Activated naive CD8-positive, alpha-beta T cell treated with anti-CD3 and anti-CD28 coated beads for 36 hours (primary cell): ENCODE data around the gene RIPOR2. TPM values are rescaled to one million over a fixed set of nuclear protein-coding genes. Genes with fewer than 3 reads are reported as not detected.
"Not testable (repeated sequence)": the region's sequence is repeated elsewhere in the genome, so short reads cannot be mapped to it uniquely, and the experiment has no call there.

Source experiments
- DNase-seq: peaks from one replicate; pipeline ENCODE4 v3.0.0; 2021
- H3K27ac Mint-ChIP-seq: one replicate; pipeline ENCODE4 v1.8.0; 2022; ENCODE audit warnings: mild to moderate bottlenecking, moderate library complexity, mixed read lengths
- H3K27me3 Mint-ChIP-seq: one replicate; pipeline ENCODE4 v1.8.0; 2022; ENCODE audit warnings: mild to moderate bottlenecking, mixed read lengths
- H3K36me3 Mint-ChIP-seq: one replicate; pipeline ENCODE4 v1.8.0; 2021; ENCODE audit warnings: mild to moderate bottlenecking, mixed read lengths
- H3K4me1 Mint-ChIP-seq: one replicate; pipeline ENCODE4 v1.8.0; 2021; ENCODE audit warnings: mixed read lengths
- H3K4me3 Mint-ChIP-seq: one replicate; pipeline ENCODE4 v1.8.0; 2022; ENCODE audit warnings: mild to moderate bottlenecking, moderate library complexity, mixed read lengths
- H3K9me3 Mint-ChIP-seq: one replicate; pipeline ENCODE4 v1.8.0; 2022; ENCODE audit warnings: mixed read lengths
- total RNA-seq, 2 experiments: library from RNA; stranded (reverse); gene quantifications; one replicate each; pipeline ENCODE4 v1.2.3, GENCODE V29; 2021

RIPOR2 gene
- total RNA-seq, 2 experiments from 2014 or later = 75.2 to 80.0 TPM

DNA sequence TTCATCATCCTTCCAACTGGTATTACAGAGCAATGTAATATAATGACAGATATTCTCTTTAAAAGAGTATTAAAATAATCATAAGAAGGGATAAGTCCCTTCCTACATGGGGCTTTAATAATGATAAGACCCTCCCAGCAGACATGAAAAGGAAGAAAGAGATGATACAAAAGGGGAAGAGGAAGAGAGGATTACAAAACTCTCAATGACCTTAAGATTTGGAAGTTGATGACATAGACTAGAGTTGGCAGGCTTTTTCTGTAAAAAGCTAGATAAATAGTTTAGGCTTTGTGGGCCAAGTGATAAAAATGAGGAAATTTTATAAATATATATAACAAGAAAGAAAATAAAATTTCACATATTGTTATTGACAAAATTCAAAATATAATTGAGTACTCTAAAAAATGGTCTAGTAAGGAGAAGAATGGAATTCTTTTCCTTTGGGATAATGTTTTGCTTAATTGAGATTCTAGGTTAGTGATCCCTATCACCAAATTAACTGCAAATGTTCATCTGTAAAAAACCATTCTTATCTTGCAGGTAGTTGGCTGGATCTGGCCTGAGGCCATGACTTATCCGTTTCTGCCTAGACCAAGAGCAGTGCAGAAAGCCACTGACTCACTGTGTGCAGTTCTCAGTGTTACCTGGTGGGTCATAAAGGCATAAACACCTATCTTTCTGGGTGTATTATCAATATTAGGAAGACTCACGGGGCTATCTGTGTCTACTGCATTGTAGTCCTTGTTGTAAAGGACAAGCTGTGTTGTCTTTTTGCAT, 11.0 kb downstream of the RIPOR2 start:
- H3K27me3 Mint-ChIP-seq = peaks cover 7% of the 10 kb centered on the region
- H3K4me3 Mint-ChIP-seq = peak overlapping the region; percentile 68
- H3K9me3 Mint-ChIP-seq = peaks cover 9% of the 10 kb centered on the region
- H3K27ac Mint-ChIP-seq = peak overlapping the region; percentile 95
- DNase-seq = peak; percentile 53
- H3K4me1 Mint-ChIP-seq = peaks cover 73% of the 10 kb centered on the region
- peaks cover 33% of the 10 kb centered on the region for H3K36me3 Mint-ChIP-seq

- Mint-ChIP-seq H3K36me3 (peaks cover 27% of the 10 kb centered on the region), H3K4me1 (peaks cover 74% of the 10 kb centered on the region), H3K4me3 (peak overlapping the region; percentile 68), H3K9me3 (peaks cover 9% of the 10 kb centered on the region), H3K27ac (peak overlapping the region; percentile 95), H3K27me3 (peaks cover 7% of the 10 kb centered on the region)
- DNase-seq = no peak
Observed at GRCh38 chr6:24923885-24924401, 11.8 kb downstream of the RIPOR2 start.

DNA sequence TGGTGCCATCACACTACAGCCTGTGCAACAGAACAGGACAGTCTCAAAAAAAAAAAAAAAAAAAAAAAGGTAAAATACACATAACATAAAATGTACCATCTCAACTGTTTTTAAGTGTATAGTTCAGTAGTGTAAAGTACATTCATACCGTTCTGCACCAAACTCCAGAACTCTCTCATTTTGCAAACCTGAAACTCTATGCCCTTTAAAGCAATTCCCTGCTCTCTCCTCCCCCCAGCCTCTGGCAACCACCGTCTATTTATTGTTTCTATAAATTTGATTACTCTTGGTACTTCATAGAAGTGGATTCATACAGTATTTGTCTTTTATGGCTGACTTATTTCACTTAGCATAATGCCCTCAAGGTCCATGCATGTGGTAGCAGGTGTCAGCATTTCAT, 12.9 kb downstream of the RIPOR2 start:
- Mint-ChIP-seq H3K9me3 (peaks cover 9% of the 10 kb centered on the region), H3K36me3 (peaks cover 30% of the 10 kb centered on the region), H3K4me1 (peaks cover 86% of the 10 kb centered on the region), H3K27me3 (peaks cover 7% of the 10 kb centered on the region), H3K27ac (peak overlapping the region; percentile 95), H3K4me3 (peak overlapping the region; percentile 64)
- no peak for DNase-seq

- Mint-ChIP-seq H3K4me3 (peak overlapping the region; percentile 64), H3K27ac (peak overlapping the region; percentile 95), H3K27me3 (peaks cover 2% of the 10 kb centered on the region), H3K9me3 (peaks cover 4% of the 10 kb centered on the region), H3K36me3 (peaks cover 26% of the 10 kb centered on the region), H3K4me1 (peaks cover 85% of the 10 kb centered on the region)
- DNase-seq = no peak
Observed at GRCh38 chr6:24922170-24922569, 13.6 kb downstream of the RIPOR2 start.

GRCh38 chr6:24920136-24920535, 15.6 kb downstream of the RIPOR2 start:
- H3K4me1 Mint-ChIP-seq = peaks cover 87% of the 10 kb centered on the region
- DNase-seq = no peak
- no peaks in the 10 kb centered on the region for H3K27me3 Mint-ChIP-seq
- H3K36me3 Mint-ChIP-seq = peaks cover 29% of the 10 kb centered on the region
- H3K9me3 Mint-ChIP-seq = no peaks in the 10 kb centered on the region
- H3K27ac Mint-ChIP-seq = peak overlapping the region; percentile 95
- H3K4me3 Mint-ChIP-seq = peak overlapping the region; percentile 59

- peaks cover 89% of the 10 kb centered on the region for H3K4me1 Mint-ChIP-seq
- DNase-seq = no peak
- no peaks in the 10 kb centered on the region for H3K27me3 Mint-ChIP-seq
- H3K9me3 Mint-ChIP-seq = no peaks in the 10 kb centered on the region
- H3K4me3 Mint-ChIP-seq = peak overlapping the region; percentile 59
- peak overlapping the region; percentile 95 for H3K27ac Mint-ChIP-seq
- H3K36me3 Mint-ChIP-seq = peaks cover 31% of the 10 kb centered on the region
Observed at GRCh38 chr6:24919056-24919892, 16.5 kb downstream of the RIPOR2 start.

- H3K27me3 Mint-ChIP-seq = no peaks in the 10 kb centered on the region
- no peaks in the 10 kb centered on the region for H3K9me3 Mint-ChIP-seq
- peak overlapping the region; percentile 95 for H3K27ac Mint-ChIP-seq
- H3K4me3 Mint-ChIP-seq = peak overlapping the region; percentile 59
- no peak for DNase-seq
- peaks cover 33% of the 10 kb centered on the region for H3K36me3 Mint-ChIP-seq
- H3K4me1 Mint-ChIP-seq = peaks cover 88% of the 10 kb centered on the region
Observed at GRCh38 chr6:24918641-24919055, 17.1 kb downstream of the RIPOR2 start.

DNA sequence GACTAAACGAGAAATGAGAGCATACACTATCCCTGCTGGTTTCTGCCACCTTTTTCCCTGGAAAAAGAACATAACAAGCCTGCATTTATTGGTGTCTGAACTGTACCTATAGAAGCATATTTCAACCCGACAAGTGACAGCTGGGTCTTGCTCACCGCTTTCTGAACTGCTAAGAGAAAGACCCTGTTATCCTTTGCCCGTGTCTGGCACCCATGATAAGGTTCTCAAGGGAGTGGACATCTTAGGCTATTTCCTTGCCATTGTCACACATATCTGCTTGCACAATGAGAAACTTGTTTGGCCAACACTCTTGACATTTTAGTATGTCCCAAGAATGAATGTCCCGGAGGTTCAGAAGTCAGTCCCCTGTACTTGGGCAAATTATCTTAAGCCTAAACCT, 19.3 kb downstream of the RIPOR2 start:
- peaks cover 31% of the 10 kb centered on the region for H3K36me3 Mint-ChIP-seq
- peak overlapping the region; percentile 93 for H3K27ac Mint-ChIP-seq
- no peak for DNase-seq
- H3K4me3 Mint-ChIP-seq = no peak overlapping the region
- H3K27me3 Mint-ChIP-seq = no peaks in the 10 kb centered on the region
- H3K4me1 Mint-ChIP-seq = peaks cover 92% of the 10 kb centered on the region
- no peaks in the 10 kb centered on the region for H3K9me3 Mint-ChIP-seq

DNA sequence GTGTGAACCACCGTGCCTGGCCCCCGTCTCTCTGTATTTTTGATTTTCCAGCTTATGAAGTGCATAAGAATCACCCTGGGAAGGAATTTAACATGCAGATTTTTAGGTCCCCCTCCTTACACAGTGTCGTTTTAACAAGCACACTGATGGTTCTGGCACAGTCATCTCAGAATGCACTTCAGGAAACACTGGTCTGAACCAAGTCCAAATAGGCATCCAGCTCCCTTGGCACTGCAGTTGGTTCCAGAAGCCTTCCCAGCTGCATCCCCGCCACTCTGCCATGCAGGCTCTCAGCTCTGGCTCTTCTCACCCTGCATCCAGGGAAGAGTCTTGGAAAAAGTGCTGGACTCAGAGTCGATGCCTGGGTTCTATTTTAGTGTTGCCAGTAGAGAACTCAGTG, 20.1 kb downstream of the RIPOR2 start:
- peak overlapping the region; percentile 93 for H3K27ac Mint-ChIP-seq
- H3K4me1 Mint-ChIP-seq = peaks cover 88% of the 10 kb centered on the region
- no peaks in the 10 kb centered on the region for H3K9me3 Mint-ChIP-seq
- H3K27me3 Mint-ChIP-seq = no peaks in the 10 kb centered on the region
- H3K4me3 Mint-ChIP-seq = peak overlapping the region; percentile 46
- H3K36me3 Mint-ChIP-seq = peaks cover 31% of the 10 kb centered on the region
- no peak for DNase-seq

DNA sequence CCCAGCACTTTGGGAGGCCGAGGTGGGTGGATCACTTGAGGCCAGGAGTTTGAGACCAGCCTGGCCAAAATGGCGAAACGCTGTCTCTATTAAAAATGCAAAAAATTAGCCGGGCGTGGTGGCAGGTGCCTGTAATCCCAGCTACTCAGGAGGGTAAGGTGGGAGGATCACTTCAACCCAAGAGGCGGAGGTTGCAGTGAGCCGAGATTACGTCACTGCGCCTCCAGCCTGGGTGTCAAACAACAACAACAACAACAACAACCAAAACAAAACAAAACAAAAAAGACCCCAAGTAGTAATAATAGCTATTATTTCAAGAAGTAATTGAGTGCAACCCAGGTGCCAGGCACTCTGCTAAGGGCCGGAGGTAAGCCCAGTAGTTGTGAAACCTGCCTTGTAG, 21.7 kb downstream of the RIPOR2 start:
- Mint-ChIP-seq H3K27ac (peak overlapping the region; percentile 93), H3K4me3 (peak overlapping the region; percentile 22), H3K4me1 (peaks cover 75% of the 10 kb centered on the region), H3K36me3 (peaks cover 36% of the 10 kb centered on the region)
- not testable (repeated sequence) for H3K9me3 Mint-ChIP-seq, H3K27me3 Mint-ChIP-seq, DNase-seq

DNA sequence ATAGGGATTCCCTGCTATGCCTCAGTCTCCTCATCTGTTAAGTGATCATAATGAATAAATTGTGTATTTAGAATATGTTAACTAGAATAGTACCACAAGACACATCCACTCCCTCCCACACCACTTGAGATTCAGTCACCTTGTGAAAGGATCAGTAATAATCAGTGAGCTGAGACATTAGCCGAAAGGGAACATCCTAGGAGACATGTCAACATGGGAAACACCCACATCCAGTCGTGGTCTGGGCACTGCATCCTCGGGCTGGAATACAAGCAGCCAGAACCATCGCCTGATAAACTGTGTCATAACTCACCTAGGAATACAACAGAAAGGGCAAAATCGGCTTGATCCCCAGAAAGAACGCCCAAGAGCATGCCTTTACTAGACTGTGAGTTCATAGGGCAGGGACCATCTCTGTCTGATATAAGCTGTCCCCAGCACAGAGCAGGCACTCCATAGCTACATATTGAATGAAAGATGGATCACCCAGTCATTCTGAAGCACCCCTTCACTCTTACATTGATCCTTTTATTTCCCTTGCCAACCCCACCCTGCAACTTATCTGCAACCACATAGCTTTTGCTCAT, 23.9 kb downstream of the RIPOR2 start:
- peaks cover 74% of the 10 kb centered on the region for H3K4me1 Mint-ChIP-seq
- no peak for DNase-seq

DNA sequence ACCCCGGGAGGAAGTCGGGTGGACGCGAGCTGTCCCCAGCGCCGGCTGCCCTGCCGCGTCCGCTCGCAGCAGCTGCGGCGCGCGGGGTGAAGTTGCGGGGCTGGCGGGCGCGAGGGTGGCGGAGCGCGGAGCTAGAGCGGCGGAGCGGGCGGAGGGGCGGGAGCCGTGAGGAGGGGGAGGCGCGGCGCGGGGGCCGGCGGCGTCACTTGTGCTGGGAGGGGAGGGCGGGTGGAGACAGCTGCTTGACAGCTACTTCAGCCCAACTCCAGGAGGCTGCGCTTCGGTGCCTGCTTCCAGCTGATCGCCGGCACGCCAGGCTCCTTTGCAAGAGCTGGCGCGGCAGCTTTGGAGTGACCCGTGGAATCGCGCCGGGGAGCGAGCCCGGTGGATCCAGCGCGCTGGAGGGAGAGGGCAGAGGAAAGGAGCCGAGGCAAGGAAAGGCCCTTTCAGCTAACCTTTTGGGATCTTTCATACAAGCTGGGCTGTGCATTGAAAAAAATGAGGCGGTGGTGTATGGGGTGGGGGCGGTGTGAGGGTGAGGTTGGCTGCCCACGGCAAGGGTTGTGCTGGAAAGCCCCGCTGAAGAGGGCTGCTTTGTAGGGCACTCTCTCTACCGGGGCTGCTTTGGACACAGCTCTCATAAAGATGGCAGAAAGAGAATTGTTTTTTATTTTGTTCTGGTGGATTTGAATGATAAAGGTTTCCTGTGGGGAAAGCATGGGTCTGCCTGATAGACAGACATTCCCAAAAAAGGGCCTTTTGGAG, 24.6 kb downstream of the RIPOR2 start:
- H3K9me3 Mint-ChIP-seq = no peaks in the 10 kb centered on the region
- H3K4me1 Mint-ChIP-seq = peaks cover 75% of the 10 kb centered on the region
- no peaks in the 10 kb centered on the region for H3K27me3 Mint-ChIP-seq
- H3K4me3 Mint-ChIP-seq = peak overlapping the region; percentile 88
- H3K27ac Mint-ChIP-seq = peak overlapping the region; percentile 93
- DNase-seq = peak; percentile 61
- H3K36me3 Mint-ChIP-seq = peaks cover 40% of the 10 kb centered on the region

More for the DNA sequence above, 23.9 kb downstream of the RIPOR2 start:
- Mint-ChIP-seq H3K27me3 (no peaks in the 10 kb centered on the region), H3K4me3 (peak overlapping the region; percentile 88), H3K9me3 (no peaks in the 10 kb centered on the region), H3K27ac (peak overlapping the region; percentile 93), H3K36me3 (peaks cover 39% of the 10 kb centered on the region)

GRCh38 chr6:24910331-24910960, 25.3 kb downstream of the RIPOR2 start:
- DNase-seq = peak; percentile 66
- H3K27me3 Mint-ChIP-seq = no peaks in the 10 kb centered on the region
- no peaks in the 10 kb centered on the region for H3K9me3 Mint-ChIP-seq
- peak overlapping the region; percentile 88 for H3K4me3 Mint-ChIP-seq
- H3K4me1 Mint-ChIP-seq = peaks cover 76% of the 10 kb centered on the region
- H3K36me3 Mint-ChIP-seq = peaks cover 40% of the 10 kb centered on the region
- H3K27ac Mint-ChIP-seq = peak overlapping the region; percentile 93
